Ascending aorta (tissue), 2 donors: ENCODE data around the gene KCNMA1. TPM values are rescaled to one million over a fixed set of nuclear protein-coding genes. Genes with fewer than 3 reads are reported as not detected.

ENCODE experiments used
- DNase-seq, 2 donors: peaks; one replicate each; pipeline ENCODE4 v3.0.0-alpha.2; 2019; ENCODE audit warnings: low spot score in 2 of 2
- H3K27ac ChIP-seq, 2 donors: fragments of 200-600 bp; sonication (generic); one replicate each; pipeline ENCODE4 v1.5.1; 2016 to 2017; ENCODE audit warnings: mild to moderate bottlenecking in 1 of 2
- H3K27me3 ChIP-seq: fragments of 200-600 bp; sonication (generic); one replicate; pipeline ENCODE4 v1.5.1; 2017
- H3K36me3 ChIP-seq, 2 donors: fragments of 200-600 bp; sonication (generic); one replicate each; pipeline ENCODE4 v1.5.1; 2016
- H3K4me1 ChIP-seq, 2 donors: fragments of 200-600 bp; sonication (generic); one replicate each; pipeline ENCODE4 v1.5.1; 2016 to 2017; ENCODE audit warnings: mild to moderate bottlenecking in 1 of 2
- H3K4me3 ChIP-seq, 2 donors: fragments of 200-600 bp; sonication (generic); one replicate each; pipeline ENCODE4 v1.5.1; 2016 to 2017; ENCODE audit warnings: mild to moderate bottlenecking in 1 of 2
- H3K9me3 ChIP-seq, 2 donors: fragments of 200-600 bp; sonication (generic); one replicate each; pipeline ENCODE4 v1.5.1; 2016
- CTCF ChIP-seq, 3 experiments: fragments of 200-600 bp in 2 of 3; fragments of 450-650 bp in 1 of 3; sonication (generic) in 2 of 3; IDR thresholded peaks; one replicate each; pipeline ENCODE4 v1.5.1; 2016 to 2019; ENCODE audit warnings: antibody characterized with exemption in 3 of 3, mild to moderate bottlenecking in 1 of 3, moderate library complexity in 1 of 3
- intact Hi-C: fragments of 100-400 bp; cut with DNase I; formaldehyde crosslinking; loops from one replicate; pipeline ENCODE4 v1.15.1; 2023
- total RNA-seq: library from RNA; depleted of rRNA; stranded (reverse); fragments of >200 nt; gene quantifications from one replicate; pipeline ENCODE4 v1.1.0, GENCODE V29; 2016

Gene KCNMA1
- total RNA-seq, 1 donor from 2014 or later: 28.6 TPM

DNA sequence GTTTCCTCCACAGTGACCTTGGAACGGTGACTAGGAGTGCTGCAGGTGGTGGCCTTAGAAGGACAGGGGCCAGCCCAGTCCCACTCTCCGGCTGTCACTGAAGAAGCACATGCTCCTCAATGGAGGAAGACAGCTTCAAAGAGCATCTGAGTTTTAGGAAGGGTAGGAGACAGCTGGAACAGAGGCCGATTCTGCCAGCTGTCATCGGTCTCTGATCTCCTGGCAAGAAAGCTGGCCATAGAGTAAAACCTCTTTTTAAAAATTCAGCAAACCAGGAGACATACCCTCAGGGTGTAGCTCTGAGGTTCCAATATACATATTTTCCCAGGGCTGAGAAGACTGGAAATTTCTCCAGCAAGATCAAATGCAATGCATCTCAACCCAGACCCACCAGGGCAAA, 55.9 kb downstream of the KCNMA1 start:
- H3K4me1 ChIP-seq: peaks cover 4 to 29% of the 10 kb centered on the region in 2 donors
- peak overlapping the region in 1 of 2 donors; percentile 48 for H3K27ac ChIP-seq
- no peaks in the 10 kb centered on the region for H3K36me3 ChIP-seq
- no peaks in the 10 kb centered on the region for H3K9me3 ChIP-seq
- H3K4me3 ChIP-seq: no peak overlapping the region
- no peak for TF ChIP-seq CTCF (IDR thresholded peaks at IDR 0.05)
- intact Hi-C loops: no loop called here
- DNase-seq: no peak
- H3K27me3 ChIP-seq: no peaks in the 10 kb centered on the region

GRCh38 chr10:77580482-77580881, 57.1 kb downstream of the KCNMA1 start:
- Histone ChIP-seq H3K9me3 (no peaks in the 10 kb centered on the region), H3K36me3 (no peaks in the 10 kb centered on the region), H3K27me3 (no peaks in the 10 kb centered on the region), H3K4me3 (no peak overlapping the region), H3K4me1 (peaks cover 0 to 25% of the 10 kb centered on the region in 2 donors), H3K27ac (no peak overlapping the region)
- no peak for TF ChIP-seq CTCF (IDR thresholded peaks at IDR 0.05)
- intact Hi-C loops: no loop called here
- no peak for DNase-seq

DNA sequence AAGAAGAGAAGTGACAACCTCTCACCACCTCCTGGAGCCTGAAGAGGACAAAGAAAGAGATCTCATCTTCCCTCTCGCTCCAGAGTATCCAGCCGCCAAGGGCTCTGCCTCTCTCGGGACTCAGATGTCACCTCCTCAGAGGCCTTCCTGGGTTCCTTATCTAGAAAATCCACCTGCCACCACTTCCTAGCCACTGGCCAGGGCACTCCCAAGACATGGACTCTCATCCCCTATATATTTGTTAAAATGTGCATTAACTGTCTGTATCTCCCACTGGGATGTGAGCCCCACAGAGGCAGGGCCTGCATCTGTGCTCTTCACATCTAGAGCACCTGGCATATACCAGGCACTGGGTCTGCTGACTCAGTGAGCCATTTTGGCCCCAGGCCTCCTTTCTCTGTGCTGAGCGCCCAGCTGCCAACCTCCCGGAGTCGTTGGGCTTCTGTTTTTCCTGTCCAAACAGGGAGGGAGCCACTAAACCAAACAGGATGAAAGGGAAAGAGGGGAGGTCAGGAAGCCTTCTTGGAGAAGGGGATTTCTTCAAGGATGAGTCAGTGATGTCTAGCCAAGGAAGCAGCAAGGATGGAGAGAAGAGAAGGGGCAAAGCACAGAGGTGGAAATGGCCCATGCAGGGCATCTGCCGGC, 58.9 kb downstream of the KCNMA1 start:
- H3K9me3 ChIP-seq: no peaks in the 10 kb centered on the region
- H3K27ac ChIP-seq: peak overlapping the region; percentile 49
- peaks cover 0 to 19% of the 10 kb centered on the region in 2 donors for H3K4me1 ChIP-seq
- intact Hi-C loops: no loop called here
- TF ChIP-seq CTCF (IDR thresholded peaks at IDR 0.05): no peak
- DNase-seq: no peak
- no peaks in the 10 kb centered on the region for H3K36me3 ChIP-seq
- H3K27me3 ChIP-seq: no peaks in the 10 kb centered on the region
- H3K4me3 ChIP-seq: no peak overlapping the region

GRCh38 chr10:77577666-77578229, 59.9 kb downstream of the KCNMA1 start:
- no peaks in the 10 kb centered on the region for H3K36me3 ChIP-seq
- intact Hi-C loops: no loop called here
- no peak overlapping the region for H3K4me3 ChIP-seq
- peaks cover 0 to 19% of the 10 kb centered on the region in 2 donors for H3K4me1 ChIP-seq
- H3K9me3 ChIP-seq: no peaks in the 10 kb centered on the region
- H3K27ac ChIP-seq: peak overlapping the region in 1 of 2 donors; percentile 49
- no peak for DNase-seq
- no peak for TF ChIP-seq CTCF (IDR thresholded peaks at IDR 0.05)
- no peaks in the 10 kb centered on the region for H3K27me3 ChIP-seq

DNA sequence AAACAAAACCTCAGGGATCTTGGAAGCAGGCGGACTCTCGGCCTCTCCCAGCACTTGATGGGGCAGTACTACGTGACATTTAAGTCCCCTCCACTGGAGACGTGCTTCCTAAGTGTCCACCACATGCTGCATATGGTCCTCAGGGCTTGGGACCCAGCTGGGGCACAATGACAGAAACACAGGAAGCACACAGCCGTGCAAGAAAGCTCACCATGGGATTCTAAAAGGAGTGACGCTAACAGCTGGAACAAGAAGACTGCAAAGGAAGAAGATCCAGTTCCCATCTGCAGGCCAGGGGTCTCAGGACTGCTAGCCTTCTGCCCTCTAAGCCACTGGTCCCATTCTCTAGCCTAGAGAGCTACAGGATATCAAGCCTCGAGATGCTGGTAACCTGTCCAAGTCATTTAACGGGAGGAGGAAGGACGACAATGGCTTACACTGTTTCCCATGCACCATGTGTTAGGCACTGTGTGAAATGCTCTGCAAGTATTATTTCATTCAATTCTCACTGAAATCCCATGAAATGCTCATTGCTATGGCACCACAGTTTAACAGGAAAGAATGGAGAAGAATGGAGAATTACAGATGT, 61.1 kb downstream of the KCNMA1 start:
- no peaks in the 10 kb centered on the region for H3K9me3 ChIP-seq
- no peak overlapping the region for H3K27ac ChIP-seq
- no peaks in the 10 kb centered on the region for H3K27me3 ChIP-seq
- H3K36me3 ChIP-seq: no peaks in the 10 kb centered on the region
- no peak for DNase-seq
- H3K4me1 ChIP-seq: peaks cover 0 to 21% of the 10 kb centered on the region in 2 donors
- intact Hi-C loops: no loop called here
- no peak for TF ChIP-seq CTCF (IDR thresholded peaks at IDR 0.05)
- H3K4me3 ChIP-seq: no peak overlapping the region
